Epithelial cell of esophagus (primary cell): ENCODE data around the gene SARDH.

Experiments
- DNase-seq: peaks from one replicate; pipeline ENCODE4 v3.0.0; 2010; ENCODE audit warnings: low read depth
- H3K4me3 ChIP-seq: 2 replicates; pipeline ENCODE4 v1.5.1; 2011; ENCODE audit warnings: mild to moderate bottlenecking, low read length, control low read depth
- TF ChIP-seq, protein P1 (sequence below): IDR thresholded peaks from 2 replicates; pipeline ENCODE4 v1.5.1; 2011; ENCODE audit warnings: low read depth, mild to moderate bottlenecking, low read length, control low read depth, inconsistent platforms; ENCODE audit not compliant: insufficient read depth; ENCODE audit errors: missing control alignments

SARDH gene

DNA sequence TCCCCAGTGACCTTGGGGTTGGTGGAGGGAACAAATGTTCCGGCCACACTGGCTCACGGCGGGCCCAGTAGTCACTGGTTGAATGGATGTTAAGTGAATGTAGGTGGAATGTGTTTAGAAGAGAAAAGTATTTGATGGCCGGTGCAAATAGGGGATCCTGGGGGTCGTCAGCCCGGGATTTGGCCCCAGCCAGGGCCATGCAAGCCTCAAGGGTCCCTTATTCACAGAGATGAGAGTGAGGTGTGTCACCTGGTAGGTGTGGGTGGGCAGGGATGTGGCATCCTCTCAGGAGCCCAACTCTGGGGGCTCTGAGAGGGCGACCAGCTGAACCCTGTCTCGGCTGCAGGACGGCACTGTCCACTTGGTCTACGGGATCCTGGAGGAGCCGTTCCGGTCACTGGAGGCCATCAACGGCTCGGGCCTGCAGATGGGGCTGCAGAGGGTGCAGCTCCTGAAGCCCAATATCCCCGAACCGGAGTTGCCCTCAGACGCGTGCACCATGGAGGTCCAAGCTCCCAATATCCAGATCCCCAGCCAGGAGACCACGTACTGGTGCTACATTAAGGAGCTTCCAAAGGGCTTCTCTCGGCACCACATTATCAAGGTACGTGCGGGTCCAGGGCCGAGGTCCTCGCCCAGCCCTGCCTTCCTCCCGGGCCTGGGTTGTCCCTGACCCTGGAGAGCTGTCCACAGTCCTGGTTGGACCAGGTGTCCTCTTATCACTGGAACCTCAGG lies 96.1 kb downstream of the SARDH start:
- H3K4me3 ChIP-seq: no peak overlapping the region
- DNase-seq: no peak

DNA sequence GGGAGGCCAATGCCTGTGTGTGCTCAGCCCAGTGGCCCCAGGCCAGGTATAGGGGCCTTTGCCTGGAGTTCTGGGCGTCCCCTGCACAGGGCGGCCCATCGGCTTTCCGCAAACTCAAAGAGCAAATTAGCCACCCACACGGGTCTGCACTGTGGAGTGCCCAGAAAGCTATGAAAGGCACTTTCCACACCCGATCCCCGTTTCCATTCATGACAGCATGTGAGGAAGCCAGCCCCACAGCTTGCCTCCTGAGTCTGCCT lies 96.8 kb downstream of the SARDH start:
- TF ChIP-seq, protein P1, sequence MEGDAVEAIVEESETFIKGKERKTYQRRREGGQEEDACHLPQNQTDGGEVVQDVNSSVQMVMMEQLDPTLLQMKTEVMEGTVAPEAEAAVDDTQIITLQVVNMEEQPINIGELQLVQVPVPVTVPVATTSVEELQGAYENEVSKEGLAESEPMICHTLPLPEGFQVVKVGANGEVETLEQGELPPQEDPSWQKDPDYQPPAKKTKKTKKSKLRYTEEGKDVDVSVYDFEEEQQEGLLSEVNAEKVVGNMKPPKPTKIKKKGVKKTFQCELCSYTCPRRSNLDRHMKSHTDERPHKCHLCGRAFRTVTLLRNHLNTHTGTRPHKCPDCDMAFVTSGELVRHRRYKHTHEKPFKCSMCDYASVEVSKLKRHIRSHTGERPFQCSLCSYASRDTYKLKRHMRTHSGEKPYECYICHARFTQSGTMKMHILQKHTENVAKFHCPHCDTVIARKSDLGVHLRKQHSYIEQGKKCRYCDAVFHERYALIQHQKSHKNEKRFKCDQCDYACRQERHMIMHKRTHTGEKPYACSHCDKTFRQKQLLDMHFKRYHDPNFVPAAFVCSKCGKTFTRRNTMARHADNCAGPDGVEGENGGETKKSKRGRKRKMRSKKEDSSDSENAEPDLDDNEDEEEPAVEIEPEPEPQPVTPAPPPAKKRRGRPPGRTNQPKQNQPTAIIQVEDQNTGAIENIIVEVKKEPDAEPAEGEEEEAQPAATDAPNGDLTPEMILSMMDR: no peak
- H3K4me3 ChIP-seq: no peak overlapping the region
- no peak for DNase-seq

More for the DNA sequence above, 96.1 kb downstream of the SARDH start:
- TF ChIP-seq, protein P1: no peak

DNA sequence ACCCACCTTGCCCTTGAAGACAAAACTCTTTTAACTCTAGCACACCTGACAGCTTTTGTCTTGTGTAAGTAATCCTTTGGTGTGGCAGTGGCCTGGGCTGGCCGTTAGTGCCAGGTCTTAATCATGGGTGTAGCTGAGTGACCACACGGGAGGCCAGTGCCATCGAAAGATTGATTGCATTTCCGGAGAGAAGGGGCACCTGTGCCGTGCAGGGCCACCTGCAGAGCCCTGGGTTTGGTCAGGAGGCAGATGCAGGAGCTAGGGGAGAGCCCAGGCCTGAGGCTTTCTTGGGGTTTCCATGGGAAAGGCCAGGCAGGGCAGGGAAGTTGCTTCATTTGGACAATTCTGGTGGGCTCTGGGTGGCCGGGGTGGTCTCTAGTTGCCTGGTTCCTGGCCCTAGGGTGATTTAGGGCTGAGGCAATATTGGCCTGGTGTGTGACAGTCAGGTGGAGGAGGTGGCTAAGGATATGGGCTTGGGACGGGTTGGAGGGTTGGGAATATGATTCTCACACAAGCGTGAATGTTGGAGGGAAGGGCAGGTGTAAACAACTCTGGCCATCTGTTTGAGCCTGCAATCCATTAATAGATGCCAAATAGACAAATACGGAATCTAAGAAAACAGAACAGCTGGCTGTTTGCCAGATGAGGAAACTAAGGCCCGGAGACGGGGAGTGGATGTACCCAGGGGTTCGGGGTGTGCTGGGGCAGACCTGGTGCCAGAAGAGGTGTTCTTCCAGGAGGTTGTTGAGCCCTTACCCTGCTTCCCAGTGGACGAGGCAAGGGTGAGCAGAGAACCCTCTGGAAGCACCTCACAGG lies 97.4 kb downstream of the SARDH start:
- TF ChIP-seq, protein P1: no peak
- no peak for DNase-seq
- no peak overlapping the region for H3K4me3 ChIP-seq

DNA sequence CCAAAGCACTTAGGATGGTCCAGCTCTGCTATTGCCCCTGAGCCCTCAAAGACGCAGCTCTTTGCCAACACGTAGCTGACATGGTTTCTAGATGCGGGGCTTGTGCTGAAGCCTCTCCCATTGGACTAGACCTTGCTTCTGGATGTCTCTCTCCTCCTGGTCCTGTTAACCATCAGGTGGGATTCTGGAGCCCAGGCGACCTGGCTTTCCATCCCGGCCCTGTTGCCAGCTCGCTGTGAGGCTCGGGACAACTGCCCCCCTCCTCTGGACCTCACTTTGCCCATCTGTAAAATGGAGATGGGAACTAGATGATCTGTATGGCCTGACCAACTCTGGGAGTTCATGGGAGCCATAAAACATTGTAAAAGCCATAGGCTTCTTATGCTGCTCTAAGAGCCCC lies 98.0 kb downstream of the SARDH start:
- TF ChIP-seq, protein P1: no peak
- H3K4me3 ChIP-seq: no peak overlapping the region
- no peak for DNase-seq

DNA sequence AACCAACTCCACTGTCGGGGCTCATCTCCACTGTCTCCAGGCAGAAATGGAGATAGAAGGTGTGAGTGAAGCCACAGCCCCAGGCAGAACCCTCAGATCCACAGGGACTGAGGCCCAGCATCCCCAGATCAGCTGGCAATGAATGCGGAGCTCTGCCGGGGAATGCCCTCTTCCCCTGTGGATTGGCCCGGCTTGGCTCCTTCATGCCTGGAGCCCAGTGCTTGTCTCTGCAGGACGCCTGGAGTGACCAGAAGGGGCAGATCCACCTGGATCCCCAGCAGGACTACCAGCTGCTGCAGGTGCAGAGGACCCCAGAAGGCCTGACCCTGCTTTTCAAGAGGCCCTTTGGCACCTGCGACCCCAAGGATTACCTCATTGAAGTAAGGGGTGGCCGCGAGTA lies 98.5 kb downstream of the SARDH start:
- TF ChIP-seq, protein P1: no peak
- H3K4me3 ChIP-seq: no peak overlapping the region
- DNase-seq: no peak

DNA sequence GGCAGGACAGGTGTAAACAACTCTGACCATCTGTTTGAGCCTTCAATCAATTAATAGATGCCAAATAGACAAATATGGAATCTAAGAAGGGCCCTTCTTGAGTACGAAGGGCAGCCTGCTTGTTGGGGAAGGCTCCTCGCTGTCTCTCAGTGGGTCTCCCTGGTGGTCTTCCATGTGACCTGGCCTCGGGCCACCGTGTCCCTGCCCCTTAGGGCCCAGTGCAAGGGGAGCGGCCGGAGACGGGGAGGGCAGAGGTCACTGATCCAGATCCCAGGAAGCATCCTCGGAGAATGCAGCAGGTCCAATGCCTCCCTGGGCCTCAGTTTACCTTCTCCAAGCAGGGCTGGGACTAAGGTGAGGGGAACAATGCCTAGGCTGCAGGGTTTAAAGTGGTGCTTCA lies 99.4 kb downstream of the SARDH start:
- no peak for DNase-seq
- TF ChIP-seq, protein P1: no peak
- no peak overlapping the region for H3K4me3 ChIP-seq
